HG02798 (cell line): Measurements from ENCODE around the gene KRTAP4-12.
"Not testable (repeated sequence)": the region's sequence is repeated elsewhere in the genome, so short reads cannot be mapped to it uniquely, and the experiment has no call there.

Source experiments
- ATAC-seq: cut with Tn5 transposase; IDR thresholded peaks from one replicate; pipeline ENCODE4 v1.9.1; 2021; ENCODE audit warnings: mild to moderate bottlenecking; ENCODE audit not compliant: unreplicated experiment, poor library complexity

Gene KRTAP4-12

DNA sequence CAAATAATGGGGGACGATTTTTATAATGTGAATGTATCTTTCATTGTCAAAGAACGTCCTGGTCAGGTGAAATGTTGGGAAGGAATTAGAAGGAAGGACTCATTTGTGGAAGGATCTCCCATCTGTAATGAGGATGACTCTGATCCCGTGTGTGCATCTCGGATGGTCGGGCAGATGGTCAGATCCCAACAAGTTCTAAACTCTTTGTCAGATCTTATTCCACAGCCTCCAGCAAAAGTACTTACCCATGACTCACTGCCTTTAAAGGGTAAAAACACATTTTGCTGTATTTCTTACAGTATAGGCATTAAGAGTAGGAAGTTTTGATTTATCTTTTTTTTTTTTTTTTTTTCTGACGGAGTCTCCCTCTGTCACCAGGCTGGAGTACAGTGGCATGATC, 25.5 kb downstream of the KRTAP4-12 start:
- ATAC-seq, result no peak

DNA sequence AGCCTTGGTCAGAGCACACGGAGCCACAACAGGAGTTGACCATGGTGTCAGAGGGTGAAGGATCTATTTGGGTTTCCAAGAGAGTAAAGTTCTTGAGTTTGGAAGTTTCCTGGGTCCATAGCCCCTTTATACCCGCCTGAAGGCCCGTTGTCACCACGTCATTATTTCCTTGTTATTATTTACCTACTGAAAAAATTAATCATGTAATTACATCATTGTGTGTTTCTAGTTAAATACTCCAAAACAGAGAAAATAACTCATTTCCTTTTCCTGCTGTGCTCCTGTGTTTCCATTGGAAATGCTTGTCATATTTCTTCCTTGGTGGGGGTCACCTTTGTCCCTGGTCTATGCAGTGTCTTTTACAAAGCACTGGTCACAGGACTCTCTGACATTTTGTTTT, 25.9 kb downstream of the KRTAP4-12 start, which contains the start of gene KRTAP4-8:
KRTAP4-8 (minus strand) TSS at position 101 of the 400 bp plus-strand sequence; CDS start at position 43, 58 bp downstream.
- no peak for ATAC-seq

DNA sequence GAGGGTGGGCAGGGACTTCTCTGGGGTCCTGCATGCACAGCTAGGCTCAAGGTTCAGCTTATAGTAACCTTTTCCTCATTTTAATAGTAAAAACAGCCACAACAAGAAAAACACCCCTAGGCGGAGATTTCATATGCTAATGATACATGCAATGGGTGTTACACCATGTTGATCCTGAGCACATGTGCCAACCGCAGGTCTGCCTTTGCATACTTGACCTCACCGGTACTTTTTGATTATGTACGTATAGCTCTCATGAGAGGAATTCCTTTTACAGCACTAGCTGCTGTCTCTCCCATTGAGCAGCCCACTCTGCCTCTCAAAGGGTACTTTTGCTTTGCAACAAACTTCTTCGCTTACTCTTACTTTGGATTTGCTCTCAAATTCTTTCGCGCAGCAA, 27.9 kb downstream of the KRTAP4-12 start:
- no peak for ATAC-seq

DNA sequence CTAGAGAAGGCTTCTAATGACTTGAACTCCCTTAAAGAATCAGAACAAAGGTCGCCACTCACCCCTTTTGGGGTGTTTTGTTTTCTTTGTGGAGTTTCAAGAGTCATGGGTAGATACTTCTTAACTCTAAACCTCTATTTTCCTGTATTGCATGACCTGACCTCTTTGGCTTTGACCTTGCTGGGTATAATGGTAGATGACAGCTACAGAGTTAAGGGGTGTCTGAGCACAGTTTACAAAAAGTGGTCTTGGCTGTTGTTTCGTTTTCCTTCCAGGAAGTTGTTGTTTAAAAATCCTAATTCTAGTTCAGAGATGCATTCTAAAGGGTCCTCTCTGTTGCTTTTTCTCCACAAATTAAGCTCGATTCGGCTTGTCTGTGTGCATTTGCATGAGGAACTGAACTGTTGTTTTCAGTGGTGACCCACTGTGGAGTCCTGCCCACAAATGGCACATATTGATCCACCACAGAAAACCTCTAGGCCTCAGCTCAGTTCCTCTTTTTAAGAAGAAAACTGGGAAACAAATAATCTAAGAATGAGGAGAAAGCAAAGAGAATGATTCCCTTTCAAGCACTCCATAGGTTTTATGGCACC, 35.1 kb downstream of the KRTAP4-12 start:
- ATAC-seq, result not testable (repeated sequence)

DNA sequence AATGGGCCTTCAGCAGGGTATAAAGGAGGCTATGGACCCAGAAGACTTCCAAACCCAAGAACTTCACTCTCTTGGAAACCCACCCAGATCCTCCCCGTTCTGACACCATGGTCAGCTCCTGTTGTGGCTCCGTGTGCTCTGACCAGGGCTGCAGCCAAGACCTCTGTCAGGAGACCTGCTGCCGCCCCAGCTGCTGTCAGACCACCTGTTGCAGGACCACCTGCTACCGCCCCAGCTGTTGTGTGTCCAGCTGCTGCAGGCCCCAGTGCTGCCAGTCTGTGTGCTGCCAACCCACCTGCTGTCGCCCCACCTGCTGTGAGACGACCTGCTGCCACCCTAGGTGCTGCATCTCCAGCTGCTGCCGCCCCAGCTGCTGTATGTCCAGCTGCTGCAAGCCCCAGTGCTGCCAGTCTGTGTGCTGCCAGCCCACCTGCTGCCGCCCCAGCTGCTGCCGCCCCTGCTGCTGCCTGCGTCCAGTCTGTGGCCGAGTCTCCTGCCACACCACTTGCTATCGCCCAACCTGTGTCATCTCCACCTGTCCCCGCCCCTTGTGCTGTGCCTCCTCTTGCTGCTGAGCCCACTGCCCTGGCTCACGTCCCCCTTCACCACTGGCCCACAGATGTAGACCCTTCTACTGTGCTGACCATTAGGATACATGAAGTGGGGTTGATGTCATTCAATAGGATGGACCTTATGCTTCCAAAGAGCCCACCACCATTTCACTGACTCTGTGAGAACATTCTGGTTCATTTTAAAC, 39.7 kb downstream of the KRTAP4-12 start, which contains the start of gene KRTAP4-7:
KRTAP4-7 (plus strand) TSS at position 51 of the 757 bp plus-strand sequence; CDS start at position 108, 57 bp downstream.
- ATAC-seq, result not testable (repeated sequence)

DNA sequence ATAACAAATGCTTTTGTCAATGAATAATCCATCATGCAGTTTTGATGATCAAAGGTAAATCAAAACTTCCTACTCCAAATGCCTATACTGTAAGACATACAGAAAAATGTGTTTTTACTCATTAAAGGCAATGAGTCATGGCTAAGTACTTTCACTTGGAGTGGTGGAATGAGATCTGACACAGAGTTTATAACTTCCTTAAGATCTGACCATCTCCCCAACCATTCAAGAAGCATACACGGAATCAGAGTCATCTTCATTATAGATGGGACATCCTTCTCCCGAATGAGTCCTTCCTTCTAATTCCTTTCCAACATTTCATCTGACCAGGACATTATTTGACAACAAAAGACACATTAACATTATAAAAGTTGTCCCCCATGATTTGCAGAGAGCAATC, 40.6 kb downstream of the KRTAP4-12 start:
- not testable (repeated sequence) for ATAC-seq

DNA sequence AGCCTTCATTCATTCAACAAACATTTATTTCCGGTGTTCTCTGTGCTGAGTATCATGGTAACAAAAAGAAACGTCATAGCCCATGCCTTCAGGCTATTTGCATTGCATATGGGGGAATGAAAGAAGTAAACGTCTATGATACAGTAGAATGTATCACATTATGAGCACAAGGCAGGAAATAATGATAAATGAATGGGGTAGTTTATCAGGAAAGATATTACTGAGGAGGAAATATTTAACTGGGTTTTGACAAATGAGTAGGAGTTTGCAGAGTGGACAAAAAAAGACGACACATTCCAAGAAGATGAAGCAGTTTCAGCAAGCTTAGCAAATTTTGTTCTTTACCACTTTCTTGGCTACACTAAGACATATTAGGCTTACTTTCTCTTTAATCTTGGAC, 41.4 kb downstream of the KRTAP4-12 start:
- ATAC-seq, result no peak

DNA sequence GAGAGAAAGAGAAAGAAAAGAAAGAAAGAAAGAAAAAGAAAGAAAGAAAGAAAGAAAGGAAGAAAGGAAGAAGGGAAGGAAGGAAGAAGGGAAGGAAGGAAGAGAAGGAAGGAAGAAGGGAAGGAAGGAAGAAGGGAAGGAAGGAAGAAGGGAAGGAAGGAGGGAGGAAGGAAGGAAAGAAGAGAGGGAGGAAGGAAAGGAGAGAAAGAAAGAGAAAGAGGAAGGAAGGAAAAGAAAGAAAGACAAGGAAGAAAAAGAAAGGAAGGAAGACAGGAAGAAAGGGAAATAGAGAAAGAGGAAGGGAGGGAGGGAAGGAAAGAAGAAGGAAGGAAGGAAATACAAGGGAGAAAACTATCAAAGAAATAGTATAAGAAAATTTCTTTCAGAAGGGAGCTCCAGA, 47.2 kb downstream of the KRTAP4-12 start:
- ATAC-seq, result no peak

DNA sequence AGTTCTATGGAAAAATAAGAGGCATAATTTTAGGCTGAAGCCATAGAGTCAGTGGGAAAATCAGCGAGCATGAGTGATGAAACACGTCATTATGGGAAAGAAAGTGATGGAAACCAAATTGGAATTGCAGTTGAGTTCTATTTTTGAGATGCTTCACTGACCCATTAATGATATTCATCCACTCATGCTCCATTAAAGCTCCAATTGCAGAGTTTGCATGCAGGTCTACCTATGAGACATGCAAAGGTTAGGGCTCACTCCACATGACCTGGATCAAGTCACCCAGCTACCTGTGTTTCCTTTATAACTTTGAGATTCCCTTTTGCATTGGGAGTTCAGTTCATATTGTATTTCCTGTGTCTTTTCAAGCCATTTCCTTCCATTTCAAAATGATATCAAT, 50.3 kb downstream of the KRTAP4-12 start:
- no peak for ATAC-seq
